Keratinocyte (primary cell): ENCODE results near the gene CCDC85C.

Source experiments
- CTCF ChIP-seq, 3 experiments: IDR thresholded peaks in 1 of 3; conservative IDR thresholded peaks in 1 of 3; optimal IDR thresholded peaks in 1 of 3; 2 replicates in 2 of 3; 3 replicates in 1 of 3; pipeline versions ENCODE3 to v1.5.1; 2011; ENCODE audit warnings: low read length in 3 of 3, mild to moderate bottlenecking in 3 of 3, moderate library complexity in 2 of 3, control low read depth in 1 of 3, inconsistent platforms in 1 of 3; ENCODE audit not compliant: insufficient read depth in 2 of 3; ENCODE audit errors: extremely low read depth in 1 of 3
- EZH2 ChIP-seq: IDR thresholded peaks from one replicate; pipeline ENCODE4 v1.6.1; 2012; ENCODE audit warnings: inconsistent platforms, mild to moderate bottlenecking, low read length, moderate library complexity

- TF ChIP-seq CTCF (optimal IDR thresholded peaks at IDR 0.05 in 1 of 3, IDR thresholded peaks at IDR 0.05 in 1 of 3, conservative IDR thresholded peaks at IDR 0.05 in 1 of 3; ENCODE audit: extremely low read depth in 1 of 3, insufficient read depth in 2 of 3, low read length in 3 of 3) (no peak), EZH2 (no peak)
These were observed 84.6 kb downstream of the CCDC85C start for GRCh38 chr14:99519347-99519881.
